GDM1 (cell line): ENCODE results near the gene NR2C2.
"Not testable (repeated sequence)": the region's sequence is repeated elsewhere in the genome, so short reads cannot be mapped to it uniquely, and the experiment has no call there.

ENCODE experiments used
- DNase-seq: peaks from one replicate; lab custom pipeline; 2025; lab: John Stamatoyannopoulos, UW

The NR2C2 gene

GRCh38 chr3:14959359-14959943 lies 12.1 kb downstream of the NR2C2 start:
- DNase-seq, result no peak

- DNase-seq, result no peak
Measured at GRCh38 chr3:14962762-14963161, 15.4 kb downstream of the NR2C2 start.

DNA sequence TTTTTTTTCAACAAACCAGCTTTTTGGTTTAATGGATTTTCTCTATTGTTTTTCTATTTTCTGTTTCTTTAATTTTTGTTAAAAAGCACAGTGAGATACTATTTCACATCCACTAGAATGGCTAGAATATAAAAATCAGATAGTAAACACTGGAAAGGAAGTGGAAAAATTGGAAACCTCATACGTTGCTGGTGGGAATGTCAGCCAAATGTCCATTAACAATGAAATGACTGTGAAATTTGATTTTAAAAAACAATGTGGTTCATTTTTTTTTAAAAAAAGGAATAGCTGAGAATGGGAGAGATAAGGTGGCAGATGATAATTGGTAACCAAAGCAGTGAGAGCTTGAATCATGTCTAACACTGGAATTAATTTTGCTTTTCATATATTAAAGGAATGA lies 19.9 kb downstream of the NR2C2 start:
- no peak for DNase-seq

DNA sequence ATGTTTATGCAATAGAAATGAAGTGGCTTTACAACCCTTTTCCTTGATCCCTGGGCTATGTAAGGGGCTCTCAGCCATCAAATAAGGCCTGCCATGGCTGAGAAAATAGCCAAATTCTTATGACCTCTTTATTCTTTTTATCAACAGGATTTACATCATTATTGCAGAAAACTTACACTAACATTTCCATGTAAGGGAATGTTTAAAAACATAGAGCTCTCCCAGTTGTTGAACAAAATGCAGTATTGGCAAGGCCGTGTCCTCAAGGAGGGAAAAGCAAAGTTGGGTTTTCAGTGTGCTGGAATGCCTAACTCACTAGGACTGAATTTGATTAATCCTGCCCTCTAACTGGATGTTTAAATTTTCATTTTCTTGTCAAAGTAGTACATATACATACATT lies 22.3 kb downstream of the NR2C2 start:
- no peak for DNase-seq

- no peak for DNase-seq
Measured at GRCh38 chr3:14976317-14976716, 28.9 kb downstream of the NR2C2 start.

DNA sequence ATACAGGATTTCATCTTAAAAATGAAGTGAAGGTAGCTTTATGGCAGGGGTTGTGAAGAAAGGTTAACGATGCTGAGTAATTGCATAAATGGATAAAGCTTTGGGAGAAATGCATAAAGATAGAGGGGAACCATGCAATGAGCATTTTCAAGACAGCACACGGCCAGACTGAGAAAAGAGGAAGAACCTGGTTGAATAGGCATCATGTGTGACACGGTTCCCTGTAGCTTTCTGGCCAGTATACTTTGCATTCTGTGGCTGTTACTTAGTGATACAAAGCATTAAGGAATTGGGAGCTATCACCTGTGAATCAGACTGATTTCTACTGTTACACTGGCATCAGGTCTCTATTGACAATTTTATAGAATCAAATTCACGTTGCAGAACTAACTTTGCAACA lies 33.3 kb downstream of the NR2C2 start:
- DNase-seq, result no peak

DNA sequence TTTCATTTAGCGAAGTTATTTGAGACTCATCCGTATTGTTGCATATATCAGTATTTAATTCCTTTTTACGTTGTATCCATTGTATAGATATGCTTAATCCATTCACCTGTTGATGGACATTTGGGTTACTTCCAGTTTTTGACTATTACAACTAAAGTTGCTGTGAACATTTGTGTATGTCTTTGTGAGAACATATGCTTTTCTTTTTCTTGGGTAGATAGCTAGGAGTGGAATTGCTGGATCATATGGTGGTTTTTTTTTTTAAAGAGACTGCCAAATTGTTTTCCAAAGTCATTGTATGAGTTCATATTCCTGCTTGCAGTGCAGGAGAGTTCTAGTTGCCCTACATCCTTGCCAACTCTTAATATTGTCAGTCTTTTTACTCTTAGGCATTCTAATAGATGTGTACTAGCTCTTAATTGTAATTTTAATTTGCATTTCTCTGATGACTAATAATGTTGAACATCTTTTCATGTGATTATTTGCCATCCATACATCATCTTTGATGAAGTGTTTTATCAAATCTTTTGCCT lies 37.3 kb downstream of the NR2C2 start:
- DNase-seq, result no peak

DNA sequence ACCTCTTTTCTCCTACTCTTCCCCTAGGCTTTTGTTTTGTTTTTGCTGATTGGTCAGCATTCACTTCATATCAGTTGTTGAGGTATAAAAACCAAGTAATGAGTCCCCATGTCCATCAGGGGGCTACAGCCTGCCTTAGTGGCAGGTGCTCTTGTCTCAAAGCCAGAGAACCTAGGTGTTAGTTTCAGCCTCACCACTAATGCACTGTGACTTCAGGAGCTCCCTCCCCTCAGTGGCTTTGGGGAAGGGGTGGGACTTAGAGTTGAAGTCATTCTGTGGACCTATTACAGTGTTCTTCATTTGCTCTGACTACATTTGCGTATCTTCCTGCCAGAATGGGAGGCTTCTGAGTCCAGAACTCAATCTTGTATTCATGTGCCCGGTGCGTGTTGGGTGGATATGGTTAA lies 41.6 kb downstream of the NR2C2 start:
- no peak for DNase-seq

DNA sequence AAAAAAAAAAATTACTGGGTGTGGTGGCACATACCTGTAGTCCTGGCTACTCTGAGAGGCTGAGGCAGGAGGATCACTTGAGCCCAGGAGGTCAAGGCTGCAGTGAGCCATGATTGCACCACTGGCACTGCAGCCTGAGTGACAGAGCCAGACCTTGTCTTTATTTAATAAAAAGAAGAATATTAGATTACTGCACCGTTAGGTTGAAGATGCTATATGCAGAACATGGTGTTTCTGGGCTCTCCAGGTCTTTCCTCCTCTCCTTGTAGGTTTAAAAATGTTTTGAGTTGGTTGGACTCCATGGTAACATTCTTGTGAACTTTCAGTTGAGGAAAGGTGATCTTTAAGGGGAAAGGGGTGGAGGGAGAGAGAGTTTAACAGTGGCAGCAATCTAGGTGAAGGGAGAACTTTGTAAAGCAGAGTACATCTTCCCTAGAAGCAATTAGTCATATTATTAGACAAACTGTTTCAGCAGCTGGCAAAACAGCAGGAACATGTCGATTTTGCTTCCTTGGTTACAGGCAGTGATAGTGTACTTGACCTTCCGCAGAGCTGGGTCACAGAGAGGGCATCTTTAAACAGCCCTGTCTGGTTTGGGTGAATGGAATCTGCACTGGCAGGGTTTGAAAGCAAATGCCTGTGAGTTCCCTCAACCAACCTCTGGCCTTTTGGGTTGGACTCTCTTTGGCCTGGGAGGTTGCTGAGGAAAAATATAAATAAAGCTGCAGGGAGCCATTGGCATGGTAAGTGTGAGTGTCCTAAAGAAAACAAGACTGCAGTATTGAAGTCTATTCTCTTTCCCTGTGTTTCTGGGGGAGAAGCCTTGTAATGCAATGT lies 42.8 kb downstream of the NR2C2 start:
- no peak for DNase-seq

GRCh38 chr3:14990780-14991148 lies 43.4 kb downstream of the NR2C2 start:
- no peak for DNase-seq

GRCh38 chr3:14991151-14991742 lies 43.9 kb downstream of the NR2C2 start:
- DNase-seq, result no peak

DNA sequence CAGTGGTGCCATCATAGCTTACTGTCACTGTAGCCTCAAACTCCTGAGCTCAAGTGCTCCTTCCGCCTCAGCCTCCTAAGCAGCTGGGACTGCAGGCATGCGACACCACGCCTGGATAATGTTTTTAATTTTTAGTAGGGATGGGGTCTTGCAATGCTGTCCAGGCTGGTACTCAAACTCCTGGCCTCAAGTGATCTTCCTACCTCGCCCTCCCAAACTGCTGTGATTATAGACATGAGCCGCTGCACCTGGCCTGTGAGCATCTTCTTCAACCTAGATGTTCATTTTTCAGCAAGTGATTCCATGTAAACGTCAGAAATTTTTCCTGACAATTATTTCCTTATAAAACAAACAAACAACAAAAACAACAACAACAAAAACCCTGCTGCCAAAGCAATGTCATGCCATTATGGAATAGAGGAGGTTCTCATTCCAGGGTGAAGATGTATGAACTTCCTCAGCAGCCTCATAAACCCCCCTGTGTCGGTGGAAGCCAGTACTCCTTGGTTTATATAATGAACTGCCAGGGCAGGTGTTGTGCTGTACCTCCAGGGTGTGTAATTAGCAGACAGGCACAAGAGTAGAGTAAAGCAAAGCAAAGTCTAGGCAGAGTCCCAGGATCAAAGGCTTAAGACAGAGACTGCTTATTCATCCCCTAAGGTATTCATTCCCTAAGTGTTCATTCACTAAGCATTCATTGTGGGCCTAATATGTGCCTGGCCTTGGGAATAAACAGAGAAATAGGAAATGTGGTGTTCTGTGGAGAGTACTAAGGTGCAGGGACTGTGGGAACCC lies 44.6 kb downstream of the NR2C2 start:
- no peak for DNase-seq

- no peak for DNase-seq
Measured at GRCh38 chr3:14997941-14998340, 50.6 kb downstream of the NR2C2 start.

GRCh38 chr3:14999182-14999581 lies 51.8 kb downstream of the NR2C2 start:
- DNase-seq, result not testable (repeated sequence)

- DNase-seq, result no peak
Measured at GRCh38 chr3:15007681-15008141, 60.3 kb downstream of the NR2C2 start.

- DNase-seq, result no peak
Measured at GRCh38 chr3:15009167-15009566, 61.8 kb downstream of the NR2C2 start.

- DNase-seq, result no peak
Measured at GRCh38 chr3:15010664-15011063, 63.3 kb downstream of the NR2C2 start.

DNA sequence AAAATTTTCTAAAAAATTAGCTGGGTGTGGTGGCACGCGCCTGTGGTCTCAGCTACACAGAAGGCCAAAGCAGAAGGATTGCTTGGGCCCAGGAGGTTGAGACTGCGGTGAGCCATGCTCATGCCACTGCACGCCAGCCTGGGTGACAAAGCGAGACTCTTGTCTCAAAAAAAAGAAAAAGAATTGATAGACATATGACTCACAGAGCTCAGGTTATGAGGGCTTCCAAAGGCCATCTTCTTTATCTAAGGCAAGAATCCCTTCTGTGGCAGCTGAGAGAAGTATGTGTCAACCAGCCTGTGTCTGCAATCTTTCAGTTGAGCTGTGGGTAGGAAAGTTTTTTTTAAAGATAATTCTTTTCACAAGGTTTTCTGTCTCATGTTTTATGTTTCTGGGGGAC lies 63.8 kb downstream of the NR2C2 start:
- DNase-seq, result no peak

- no peak for DNase-seq
Measured at GRCh38 chr3:15014606-15015328, 67.4 kb downstream of the NR2C2 start.

DNA sequence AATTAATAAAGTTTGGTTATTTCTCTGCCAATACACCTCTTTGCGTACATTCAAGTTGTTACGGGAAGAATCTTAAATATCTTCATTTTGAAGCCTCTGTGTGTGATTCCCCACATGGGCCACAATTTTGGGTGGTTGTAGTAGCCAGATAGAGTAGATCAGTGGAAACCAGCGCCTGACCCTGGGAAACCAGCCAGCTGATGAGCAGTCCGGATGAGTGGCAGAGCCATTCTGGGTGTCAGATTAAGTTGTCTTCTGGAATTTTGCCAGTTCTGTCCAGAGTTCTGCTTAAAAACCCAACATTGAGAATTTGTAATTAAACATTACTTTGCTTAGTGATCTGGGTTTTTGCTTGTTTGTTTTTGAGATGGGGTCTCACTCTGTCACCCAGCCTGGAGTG lies 68.1 kb downstream of the NR2C2 start:
- no peak for DNase-seq

DNA sequence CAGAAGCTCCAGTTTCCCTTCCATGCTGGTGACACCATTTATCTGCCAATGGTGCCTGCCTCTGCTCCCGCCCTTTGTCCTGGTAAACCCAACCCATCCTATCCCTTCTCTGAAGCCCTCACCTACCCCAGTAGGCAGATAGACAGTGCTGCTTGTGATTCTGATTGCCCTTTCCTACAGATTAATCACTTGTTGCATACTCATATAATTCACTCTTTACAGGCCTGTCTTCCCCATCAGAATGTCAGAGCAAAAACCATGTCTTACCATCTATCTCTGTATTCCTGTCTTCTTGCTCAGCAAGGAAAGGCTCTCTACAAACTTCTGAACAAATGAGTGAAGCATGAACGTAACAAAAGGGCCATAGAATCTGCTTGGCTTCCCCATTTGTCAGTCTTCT lies 69.8 kb downstream of the NR2C2 start:
- DNase-seq, result no peak

DNA sequence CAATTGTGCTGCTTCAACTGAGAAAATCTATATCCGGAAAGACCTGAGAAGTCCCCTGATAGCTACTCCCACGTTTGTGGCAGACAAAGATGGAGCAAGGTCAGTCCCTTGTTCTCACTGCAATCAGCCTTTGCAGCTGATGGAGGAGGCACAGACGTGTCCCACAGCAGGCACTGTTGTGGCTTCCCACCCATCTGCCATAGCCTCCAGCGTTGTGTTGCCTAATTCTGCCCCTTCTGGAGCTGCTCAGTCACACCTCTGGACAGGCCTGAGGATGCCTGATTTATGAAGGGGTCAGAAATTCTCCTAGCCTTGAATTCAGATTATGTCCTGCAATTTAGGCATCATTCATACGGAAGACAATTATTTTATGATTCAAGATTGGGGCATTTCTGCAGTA lies 75.9 kb downstream of the NR2C2 start:
- no peak for DNase-seq
